Limb (tissue), 2 donors: ENCODE measurements around the gene ERG.

Source experiments
- DNase-seq, 2 donors: peaks; one replicate each; pipeline ENCODE4 v3.0.0-alpha.2; 2016; ENCODE audit errors: extremely low spot score in 2 of 2

ERG gene

GRCh38 chr21:38436341-38436740 lies 61.9 kb downstream of the ERG start:
- no peak for DNase-seq

- peak; percentile 54 to 60 for DNase-seq
These were observed 63.3 kb downstream of the ERG start for GRCh38 chr21:38434913-38435533.

DNA sequence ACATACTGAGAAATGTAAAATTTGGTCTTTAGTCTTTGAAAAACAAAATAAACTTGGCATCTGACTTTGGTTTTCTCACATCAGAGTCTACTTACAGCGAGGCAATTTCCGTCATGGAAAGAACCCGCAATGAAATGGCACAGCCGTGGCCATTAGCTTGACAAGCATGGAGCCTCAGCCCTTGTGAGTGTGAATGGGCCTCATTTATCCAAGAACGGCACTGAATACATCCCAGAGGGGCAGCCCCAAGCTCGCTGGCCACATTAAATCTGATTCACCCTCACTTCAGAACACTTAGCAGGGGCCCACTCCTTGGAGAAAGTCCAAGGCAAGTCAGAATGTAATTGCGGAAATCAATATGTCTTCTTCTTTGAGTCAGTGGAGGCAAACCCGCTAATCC lies 64.8 kb downstream of the ERG start:
- DNase-seq: peak in 1 of 2 donors; percentile 61

- DNase-seq: no peak
These were observed 67.8 kb downstream of the ERG start for GRCh38 chr21:38430401-38430984.

DNA sequence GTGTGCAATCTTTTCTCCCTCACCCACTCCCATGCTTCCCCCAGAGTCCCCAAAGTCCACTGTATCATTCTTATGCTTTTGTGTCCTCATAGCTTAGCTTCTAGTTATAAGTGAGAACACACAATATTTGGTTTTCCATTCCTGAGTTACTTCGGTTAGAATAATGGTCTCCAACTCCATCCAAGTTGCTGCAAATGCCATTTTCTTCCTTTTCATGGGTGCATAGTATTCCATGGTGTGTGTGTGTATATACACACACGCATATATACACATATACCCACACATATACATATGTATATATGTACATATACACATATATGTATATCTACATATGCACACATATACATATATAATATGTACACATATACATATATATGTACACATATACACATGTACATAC lies 69.3 kb downstream of the ERG start:
- DNase-seq: no peak

- DNase-seq: no peak
These were observed 70.1 kb downstream of the ERG start for GRCh38 chr21:38428211-38428610.

DNA sequence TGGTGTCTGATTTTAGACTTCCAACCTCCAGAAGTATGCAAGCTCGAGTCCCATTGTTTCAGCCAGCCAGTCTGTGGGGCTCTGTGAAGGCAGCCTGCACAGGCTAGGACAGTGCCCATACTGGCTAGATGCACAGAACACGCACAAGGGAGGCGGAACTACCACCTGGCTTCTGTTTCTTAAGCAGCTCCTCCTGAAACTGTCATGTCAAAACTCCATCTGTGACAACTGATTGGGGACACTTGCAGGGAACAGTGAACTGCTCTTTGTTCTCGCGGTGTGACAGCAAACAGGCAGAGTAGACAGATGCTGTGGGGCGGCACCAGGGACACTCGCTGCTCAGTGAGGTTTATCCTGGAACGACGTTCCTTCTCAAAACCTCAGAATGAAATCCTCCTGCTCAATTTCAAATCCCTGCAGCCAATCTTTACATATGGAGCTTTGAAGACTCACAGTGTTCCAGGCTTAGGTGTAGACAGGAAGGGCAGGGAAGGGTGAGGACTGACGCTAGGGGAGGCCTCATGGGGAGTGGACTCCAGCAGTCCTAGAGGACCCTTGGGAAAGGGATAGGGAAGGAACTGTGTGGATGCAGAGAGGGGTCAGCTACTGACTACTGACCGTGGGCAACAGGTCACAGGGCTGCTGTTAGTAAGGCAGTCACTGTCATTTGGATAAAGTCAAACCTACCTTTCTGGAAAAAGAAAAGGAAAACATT lies 73.8 kb downstream of the ERG start:
- no peak for DNase-seq

DNA sequence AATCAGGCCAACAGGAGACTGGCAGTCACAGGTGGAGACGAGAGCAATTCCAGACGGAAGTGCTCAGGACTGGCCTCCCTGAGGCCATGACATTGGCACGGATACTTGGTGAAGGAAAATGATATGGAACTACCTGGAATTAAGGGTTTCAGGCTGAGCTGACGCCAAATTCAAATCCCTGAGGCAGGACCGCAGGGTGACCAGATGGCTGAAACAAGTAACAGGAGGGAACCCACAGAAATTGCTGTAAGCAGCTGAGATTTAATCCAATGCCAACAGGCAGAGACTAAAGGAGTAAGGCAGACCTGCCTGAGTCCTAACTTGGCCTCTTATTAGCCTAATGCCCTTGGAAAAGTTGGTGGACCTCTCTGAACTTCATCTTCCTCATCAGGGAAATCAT lies 76.2 kb downstream of the ERG start:
- no peak for DNase-seq

DNA sequence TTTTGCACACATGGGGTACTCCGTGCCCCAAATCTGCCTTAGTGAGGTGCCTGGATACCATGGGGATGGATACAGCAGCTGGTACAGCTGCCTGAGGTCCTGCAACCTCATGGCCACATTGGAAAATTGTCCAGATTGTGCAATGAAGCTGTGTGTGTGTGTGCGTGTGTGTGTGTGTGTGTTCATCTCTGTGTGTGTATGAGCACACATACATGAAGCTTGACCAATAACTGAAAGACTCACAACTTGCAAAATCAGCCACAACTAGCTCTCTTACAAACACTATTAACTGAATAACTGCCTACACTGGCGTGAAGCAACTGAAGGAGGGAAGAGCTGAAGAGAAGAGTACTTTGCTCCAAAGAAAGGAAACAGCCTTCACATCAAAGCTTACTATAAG lies 78.1 kb downstream of the ERG start:
- DNase-seq: no peak

DNA sequence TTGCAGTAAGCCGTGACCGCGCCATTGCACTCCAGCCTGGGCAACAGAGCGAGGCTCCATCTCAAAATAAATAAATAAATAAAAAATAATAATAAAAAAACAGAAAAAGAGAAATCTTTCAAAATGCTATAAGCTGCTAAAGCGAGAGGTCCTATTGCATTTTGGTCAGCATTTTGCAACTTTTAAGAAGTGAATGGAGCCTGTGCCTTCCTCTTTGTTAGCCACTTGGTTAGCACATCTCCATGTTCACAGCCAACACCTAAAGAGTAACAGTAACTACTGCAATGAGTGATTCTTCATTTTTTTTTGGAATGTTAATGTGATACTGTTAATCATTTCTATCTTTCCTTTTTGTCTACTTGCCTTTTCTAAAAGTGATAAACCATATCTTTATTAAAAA lies 80.6 kb downstream of the ERG start:
- DNase-seq: no peak

GRCh38 chr21:38416791-38417190 lies 81.5 kb downstream of the ERG start:
- DNase-seq: no peak

- DNase-seq: no peak
These were observed 84.2 kb downstream of the ERG start for GRCh38 chr21:38413958-38414548.

DNA sequence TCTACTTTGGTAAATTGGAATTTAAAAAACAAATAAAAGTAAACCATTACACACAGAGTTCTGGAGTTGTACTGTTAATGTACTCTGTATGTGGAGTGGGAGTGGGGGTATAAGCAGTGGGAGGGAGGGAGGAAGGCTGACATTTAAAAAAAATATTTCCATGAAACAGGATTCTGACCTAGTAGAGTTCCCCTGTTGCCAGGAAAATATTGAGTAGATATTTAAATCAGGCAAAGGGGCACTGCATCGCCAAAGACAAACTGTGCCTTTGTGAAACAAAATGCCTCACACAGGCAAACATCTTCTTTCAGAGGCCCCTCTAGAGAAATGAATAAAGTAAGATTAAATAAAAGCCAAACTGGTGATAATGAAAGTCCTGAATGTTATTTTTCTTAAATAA lies 87.8 kb downstream of the ERG start:
- DNase-seq: no peak

DNA sequence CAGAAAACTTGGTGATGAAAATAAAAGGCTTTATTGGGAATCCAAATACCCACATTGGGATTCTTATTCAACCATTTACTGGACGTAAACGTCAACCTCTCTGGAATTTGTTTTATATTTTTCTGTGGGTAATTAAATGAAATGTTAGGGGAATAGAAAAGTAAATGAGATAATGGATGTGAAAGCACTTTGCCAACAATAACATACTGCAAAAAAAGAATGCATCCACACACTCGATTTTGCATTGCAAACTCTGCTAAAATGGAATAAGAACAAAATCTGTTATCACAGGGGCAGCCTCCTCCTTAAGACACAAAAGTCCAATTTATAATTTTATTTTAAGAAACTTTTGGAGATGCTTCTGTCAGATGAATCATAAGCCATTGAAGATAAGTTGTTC lies 88.4 kb downstream of the ERG start:
- no peak for DNase-seq

GRCh38 chr21:38404177-38404576 lies 94.1 kb downstream of the ERG start:
- DNase-seq: no peak

- no peak for DNase-seq
These were observed 95.5 kb downstream of the ERG start for GRCh38 chr21:38402795-38403194.

DNA sequence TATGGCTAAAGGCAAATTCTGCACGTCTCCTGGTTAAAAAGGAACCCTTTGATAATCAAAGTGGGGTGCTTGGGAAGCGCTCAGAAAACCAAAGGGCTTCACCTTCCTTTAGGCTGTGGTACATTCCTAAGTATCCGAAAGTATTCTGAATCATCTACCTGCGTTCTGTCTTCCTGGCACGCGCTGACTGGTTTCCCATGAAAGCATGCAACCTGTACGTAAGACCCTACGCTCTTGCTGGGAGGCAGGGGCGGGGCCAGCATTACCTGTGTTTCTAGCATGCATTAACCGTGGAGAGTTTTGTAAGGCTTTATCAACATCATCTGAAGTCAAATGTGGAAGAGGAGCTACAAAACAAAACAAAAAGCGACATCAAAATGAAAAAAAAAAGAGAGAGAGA lies 96.0 kb downstream of the ERG start:
- DNase-seq: no peak

GRCh38 chr21:38401191-38401926 lies 96.9 kb downstream of the ERG start:
- DNase-seq: no peak

DNA sequence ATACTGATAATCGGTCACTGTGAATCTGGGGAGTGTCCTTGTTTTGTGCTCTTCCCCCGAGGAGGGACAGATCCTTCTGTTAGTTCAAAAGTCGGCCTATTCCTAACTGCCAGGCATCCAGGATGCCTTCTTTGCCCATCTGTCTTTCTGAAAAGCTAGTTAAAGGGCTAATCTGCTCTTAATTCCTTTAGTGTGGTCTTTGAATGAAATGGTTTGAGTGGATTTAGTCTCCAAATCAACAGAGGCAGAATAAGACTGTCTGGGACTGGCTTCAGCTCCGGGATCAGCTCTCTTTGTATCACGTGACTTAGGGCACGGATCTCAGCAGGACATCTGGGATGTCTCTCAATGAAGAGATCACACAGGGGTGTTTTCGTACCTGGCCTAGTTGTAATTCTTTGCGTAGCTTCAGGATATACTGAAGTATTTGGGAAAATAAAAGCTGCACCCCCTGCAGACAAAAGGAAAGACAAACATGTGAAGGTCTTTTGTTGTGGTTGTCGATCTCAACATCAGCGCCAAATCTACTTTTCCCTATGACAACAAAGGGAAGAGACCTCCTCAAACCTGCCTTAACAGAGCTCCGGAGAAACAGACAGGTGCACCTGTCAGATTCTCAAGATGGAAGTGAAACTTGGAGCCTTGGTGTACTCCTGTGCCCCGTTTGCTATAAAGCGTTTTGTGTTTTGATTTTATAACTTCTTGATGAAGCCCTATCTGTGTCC lies 97.9 kb downstream of the ERG start:
- no peak for DNase-seq

DNA sequence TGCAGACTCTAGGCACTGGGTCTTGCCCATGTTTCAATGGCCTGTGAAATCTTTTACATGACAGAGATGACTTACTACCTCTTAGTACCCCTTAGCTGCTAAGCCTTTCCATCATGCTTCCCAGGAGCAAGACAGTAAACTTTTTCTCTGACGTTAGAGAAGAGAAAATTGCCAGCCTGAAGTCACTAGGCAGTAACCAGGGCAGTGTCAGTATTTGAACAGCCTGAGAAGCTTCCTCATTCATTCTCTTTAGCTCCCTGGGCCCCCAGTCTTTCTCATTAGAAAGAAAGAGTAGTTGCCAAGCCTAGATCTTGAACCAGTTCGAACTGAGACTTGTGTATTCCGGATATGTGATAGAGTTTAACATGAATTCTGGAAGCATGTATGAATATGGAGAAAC lies 99.2 kb downstream of the ERG start:
- DNase-seq: no peak

- no peak for DNase-seq
These were observed 102.0 kb downstream of the ERG start for GRCh38 chr21:38396325-38396724.
